Right cardiac atrium (tissue), 5 donors: ENCODE data around the gene DCAF8L1. TPM values are rescaled to one million over a fixed set of nuclear protein-coding genes. Genes with fewer than 3 reads are reported as not detected.
"Not testable (repeated sequence)": the region's sequence is repeated elsewhere in the genome, so short reads cannot be mapped to it uniquely, and the experiment has no call there.

ENCODE experiments used
- ATAC-seq, 2 donors: fragments of 200-7000 bp; cut with Tn5 transposase; one replicate each; pipeline versions ENCODE4 v1.8.0 to v1.9.1; 2020; ENCODE audit warnings: moderate library complexity in 2 of 2, mild to moderate bottlenecking in 1 of 2
- DNase-seq, 3 donors: peaks; one replicate each; pipeline ENCODE4 v3.0.0-alpha.2; 2020
- H3K27ac ChIP-seq: one replicate; pipeline ENCODE4 v1.5.1; 2013; ENCODE audit warnings: mild to moderate bottlenecking, low read length, control low read depth, moderate library complexity
- H3K27me3 ChIP-seq: one replicate; pipeline ENCODE4 v1.6.1; 2013; ENCODE audit not compliant: control insufficient read depth, insufficient read depth
- H3K4me1 ChIP-seq: one replicate; pipeline ENCODE4 v1.6.1; 2013; ENCODE audit warnings: low read length; ENCODE audit not compliant: control insufficient read depth, insufficient read depth
- H3K4me3 ChIP-seq: one replicate; pipeline ENCODE4 v1.5.1; 2013; ENCODE audit warnings: low read length, control low read depth
- H3K9me3 ChIP-seq: one replicate; pipeline ENCODE4 v1.6.1; 2013; ENCODE audit warnings: low read length; ENCODE audit not compliant: control insufficient read depth
- WGBS: extraction: QIAGEN DNeasy Blood & Tissue Kit; methylation state at CpG from one replicate; pipeline ENCODE4 v1.1.7; 2013; 5-methylcytosine and 5-hydroxymethylcytosine counted together
- intact Hi-C, 4 donors: fragments of 100-400 bp; cut with DNase I; formaldehyde crosslinking; loops; one replicate each; pipeline versions ENCODE4 v1.11.0 to v1.14.0; 2022 to 2023
- long read RNA-seq, 4 donors: library from polyadenylated mRNA; unstranded; transcript quantifications; one replicate each; pipeline ENCODE4 v2.0.0, GENCODE V29; 2020 to 2021
- polyA plus RNA-seq: library from polyadenylated mRNA; stranded (reverse); fragments of 200-250 nt; gene quantifications from one replicate; pipeline ENCODE4 v1.2.3, GENCODE V29; 2013
- total RNA-seq, 4 donors: library from RNA; stranded (reverse); fragmentation: NEBNext Ultra II Directional; extraction: Animal tissue kit (Norgen Biotek cat#: 25700); gene quantifications; one replicate each; pipeline ENCODE4 v1.2.1, GENCODE V29; 2021
- donor health status: healthy with polysubstance abuse.
- donor health status: DM: no; HTN: yes; CAD: no.
- donor health status: DM: no; HTN: no; CAD: no.
- donor health status: DM: no; HTN: yes; CAD: no; lungs with severe emphysema.
- donor health status: DM: yes; HTN: yes; CAD: no.

Gene DCAF8L1
- total RNA-seq: not detected
- not detected for polyA plus RNA-seq
- long read RNA-seq, donor 1: 0 reads
- long read RNA-seq, donor 2: 0 reads
- long read RNA-seq, donor 3: 0 reads
- long read RNA-seq, donor 4: 0 reads

DNA sequence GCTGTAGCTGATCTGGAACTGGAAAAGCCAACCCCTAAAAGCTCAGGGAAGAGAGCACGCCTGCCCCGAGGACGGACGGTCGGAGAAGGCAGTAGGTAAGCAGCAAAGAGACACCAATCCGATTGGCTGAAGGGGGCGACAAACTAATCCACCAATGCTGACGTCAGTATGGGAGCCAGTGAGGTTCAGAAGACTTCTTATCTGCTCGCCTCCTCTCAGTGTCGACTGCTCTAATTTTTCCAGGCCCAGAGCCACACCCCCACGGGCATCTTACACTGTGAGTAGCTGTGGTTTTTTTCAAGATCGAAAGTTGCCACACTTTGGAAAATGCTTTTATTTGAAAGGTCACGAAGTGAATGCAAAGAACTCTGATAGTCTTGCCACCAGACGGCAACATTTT, at the start of gene DCAF8L1:
DCAF8L1 (minus strand) TSS at position 101 of the 400 bp plus-strand sequence. CDS start 115 bp downstream, outside the sequence.
- intact Hi-C loops: no loop called here
- Histone ChIP-seq H3K27ac (no peak within 1 kb of the TSS), H3K4me1 (no peaks in the 10 kb centered on the region), H3K9me3 (no peaks in the 10 kb centered on the region), H3K4me3 (no peak within 1 kb of the TSS), H3K27me3 (no peaks in the 10 kb centered on the region)
- 91% methylated on average over 14 of the region's 14 CpGs for WGBS
- ATAC-seq (no peak), DNase-seq (no peak)

DNA sequence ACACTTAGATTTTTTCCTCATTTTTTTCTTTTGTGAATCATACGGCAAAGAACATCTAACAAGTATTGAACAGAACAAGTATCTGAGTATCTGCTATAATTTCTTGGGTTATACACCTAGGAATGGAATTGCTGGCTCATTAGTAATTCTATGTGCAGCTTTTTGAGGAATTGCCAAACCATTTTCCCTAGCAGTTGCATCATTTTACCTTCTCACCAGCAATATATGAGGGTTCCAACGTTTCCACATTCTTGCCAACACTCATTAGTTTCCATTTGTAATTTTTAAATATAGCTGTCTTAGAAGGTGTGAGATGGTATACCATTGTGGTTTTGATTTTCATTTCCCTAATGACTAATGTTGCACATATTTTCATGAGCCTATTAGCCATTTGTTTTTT, 41.1 kb upstream of the DCAF8L1 start:
- no peaks in the 10 kb centered on the region for H3K27me3 ChIP-seq
- intact Hi-C loops: no loop called here
- no peak overlapping the region for H3K27ac ChIP-seq
- no peak overlapping the region for H3K4me3 ChIP-seq
- H3K9me3 ChIP-seq: no peaks in the 10 kb centered on the region
- DNase-seq: no peak
- ATAC-seq: no peak
- 65% methylated on average over 2 of the region's 2 CpGs for WGBS
- no peaks in the 10 kb centered on the region for H3K4me1 ChIP-seq

DNA sequence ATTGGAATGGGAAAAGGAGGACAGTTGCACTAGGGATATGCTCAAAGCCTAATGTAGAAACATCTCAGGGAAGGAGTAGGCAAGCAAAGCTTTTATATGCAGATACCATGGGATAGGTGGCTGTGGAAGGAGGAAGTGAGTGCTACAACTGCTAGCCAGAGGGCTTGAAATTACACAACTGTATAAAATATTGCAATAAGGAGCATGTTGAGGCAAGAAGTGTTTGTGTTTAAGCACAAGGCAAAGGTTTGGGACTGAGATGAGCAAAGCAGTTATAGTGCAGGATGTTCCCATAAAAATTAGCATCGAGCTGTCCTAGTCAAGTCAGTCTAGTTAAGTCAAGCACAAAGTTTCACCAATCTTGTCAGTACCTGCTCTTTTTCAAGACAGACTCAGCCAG, 35.6 kb upstream of the DCAF8L1 start:
- no peak for DNase-seq
- Histone ChIP-seq H3K27ac (no peak overlapping the region), H3K4me1 (no peaks in the 10 kb centered on the region), H3K9me3 (no peaks in the 10 kb centered on the region), H3K27me3 (no peaks in the 10 kb centered on the region), H3K4me3 (no peak overlapping the region)
- ATAC-seq: no peak
- WGBS: 76% methylated on average over 1 of the region's 1 CpG
- intact Hi-C loops: no loop called here

DNA sequence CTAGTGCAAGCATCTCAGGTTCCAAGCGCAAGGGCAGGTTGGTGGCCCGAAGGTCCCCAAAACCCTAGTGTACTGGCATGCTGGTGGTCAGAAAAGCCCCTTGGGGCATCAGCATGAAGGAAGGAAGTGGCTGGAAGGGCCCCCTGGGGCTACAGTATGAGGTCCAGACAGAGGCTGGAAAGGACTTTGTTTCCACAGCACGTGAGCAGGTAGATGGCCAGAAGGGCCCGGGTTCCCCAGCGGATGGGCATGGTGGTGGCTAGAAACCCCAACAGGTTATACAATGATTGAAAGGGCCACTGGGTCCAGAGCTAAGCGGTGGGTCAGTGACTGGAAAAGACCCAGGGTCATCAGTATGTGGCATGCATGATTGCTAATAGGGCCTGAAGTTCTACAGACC, 34.7 kb upstream of the DCAF8L1 start:
- ATAC-seq: no peak
- Histone ChIP-seq H3K9me3 (no peaks in the 10 kb centered on the region), H3K4me3 (no peak overlapping the region), H3K27ac (no peak overlapping the region), H3K4me1 (no peaks in the 10 kb centered on the region), H3K27me3 (no peaks in the 10 kb centered on the region)
- 93% methylated on average over 6 of the region's 6 CpGs for WGBS
- DNase-seq: no peak
- intact Hi-C loops: no loop called here

DNA sequence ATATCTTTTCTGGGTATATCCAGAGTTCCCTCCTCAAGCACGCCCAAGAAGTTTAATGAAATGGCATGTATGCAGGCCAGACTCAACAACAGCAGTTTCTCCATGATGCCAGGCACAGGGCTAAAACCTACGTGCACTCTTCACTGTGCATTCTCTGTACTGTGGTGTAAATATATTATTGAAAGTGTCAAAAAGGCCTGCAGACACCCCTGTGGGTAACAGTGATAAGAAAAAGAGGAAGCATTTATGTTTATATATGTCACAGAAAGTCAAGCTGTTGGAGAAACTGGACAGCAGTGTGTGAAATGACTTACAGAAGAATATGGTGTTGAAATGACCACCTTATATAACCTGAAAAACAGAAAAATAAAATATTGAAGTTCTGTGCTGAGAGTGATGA, 29.6 kb upstream of the DCAF8L1 start:
- WGBS: 57% methylated on average over 2 of the region's 2 CpGs
- DNase-seq: no peak
- Histone ChIP-seq H3K27me3 (no peaks in the 10 kb centered on the region), H3K9me3 (no peaks in the 10 kb centered on the region), H3K4me3 (no peak overlapping the region), H3K27ac (no peak overlapping the region), H3K4me1 (no peaks in the 10 kb centered on the region)
- ATAC-seq: no peak
- intact Hi-C loops: no loop called here

DNA sequence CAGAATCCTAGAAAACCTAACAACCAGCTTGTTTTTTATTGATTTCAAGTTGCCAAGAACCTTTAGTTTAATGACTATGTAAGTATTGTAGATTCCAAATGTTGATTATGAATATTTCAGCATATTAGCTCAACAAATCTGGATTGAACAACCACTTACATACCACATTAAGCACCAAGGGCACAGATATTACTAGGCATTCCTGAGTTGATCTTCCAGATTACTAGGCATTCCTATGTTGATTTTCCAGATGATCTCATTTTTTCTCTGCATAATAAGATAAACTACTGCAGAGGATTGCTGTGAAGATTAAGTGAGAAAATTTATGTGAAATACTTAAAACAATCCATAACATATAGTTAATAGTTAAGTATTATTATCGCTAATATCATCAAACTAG, 17.4 kb upstream of the DCAF8L1 start:
- WGBS: 98% methylated on average over 1 of the region's 1 CpG
- no peak overlapping the region for H3K27ac ChIP-seq
- no peaks in the 10 kb centered on the region for H3K27me3 ChIP-seq
- DNase-seq: no peak
- no peak for ATAC-seq
- intact Hi-C loops: no loop called here
- no peaks in the 10 kb centered on the region for H3K9me3 ChIP-seq
- H3K4me3 ChIP-seq: no peak overlapping the region
- H3K4me1 ChIP-seq: no peaks in the 10 kb centered on the region

DNA sequence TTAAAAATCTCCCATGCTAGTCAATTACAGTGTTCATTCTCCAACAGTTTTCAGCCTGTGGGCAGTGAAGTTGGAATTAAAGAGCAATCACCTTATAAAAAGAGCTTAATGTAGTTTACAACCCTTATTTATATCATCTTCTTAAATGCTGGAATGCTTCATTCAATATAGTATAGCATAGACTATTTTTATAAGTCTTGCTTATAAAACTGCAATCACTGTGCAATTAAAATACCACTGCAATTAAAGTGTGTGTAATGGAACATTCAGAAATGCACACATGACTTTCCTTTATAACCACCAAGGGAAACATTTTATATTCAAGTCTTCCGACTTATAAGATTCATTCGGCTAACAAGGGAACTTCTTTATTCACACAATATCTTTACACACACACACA, 16.4 kb upstream of the DCAF8L1 start:
- WGBS: 86% methylated on average over 2 of the region's 2 CpGs
- intact Hi-C loops: no loop called here
- ATAC-seq: no peak

DNA sequence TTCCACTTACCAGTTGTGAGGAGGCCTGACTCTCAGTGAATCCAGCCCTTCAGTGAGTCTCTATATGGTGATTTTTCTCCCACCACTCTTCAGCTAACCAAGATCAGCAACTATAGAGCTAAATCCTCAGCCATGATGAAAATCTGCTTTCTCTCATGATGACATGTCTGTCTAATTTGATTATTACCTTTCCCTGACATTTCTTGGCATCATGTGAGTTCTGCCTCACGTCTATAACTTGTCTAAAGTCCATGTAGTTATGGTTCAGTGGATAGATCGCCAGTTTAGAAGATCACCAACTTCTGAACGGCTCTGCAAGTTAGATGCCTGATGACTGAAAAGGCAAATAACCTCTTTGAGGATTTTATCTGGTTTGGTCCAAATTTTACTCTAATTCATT, 14.9 kb upstream of the DCAF8L1 start:
- no peaks in the 10 kb centered on the region for H3K27me3 ChIP-seq
- ATAC-seq: no peak
- H3K27ac ChIP-seq: no peak overlapping the region
- no peak for DNase-seq
- no peaks in the 10 kb centered on the region for H3K9me3 ChIP-seq
- intact Hi-C loops: no loop called here
- no peak overlapping the region for H3K4me3 ChIP-seq
- 87% methylated on average over 3 of the region's 3 CpGs for WGBS
- H3K4me1 ChIP-seq: no peaks in the 10 kb centered on the region

More for the DNA sequence above, 16.4 kb upstream of the DCAF8L1 start:
- Histone ChIP-seq H3K9me3 (no peaks in the 10 kb centered on the region), H3K4me3 (no peak overlapping the region), H3K27ac (no peak overlapping the region), H3K27me3 (no peaks in the 10 kb centered on the region), H3K4me1 (no peaks in the 10 kb centered on the region)
- DNase-seq: no peak

DNA sequence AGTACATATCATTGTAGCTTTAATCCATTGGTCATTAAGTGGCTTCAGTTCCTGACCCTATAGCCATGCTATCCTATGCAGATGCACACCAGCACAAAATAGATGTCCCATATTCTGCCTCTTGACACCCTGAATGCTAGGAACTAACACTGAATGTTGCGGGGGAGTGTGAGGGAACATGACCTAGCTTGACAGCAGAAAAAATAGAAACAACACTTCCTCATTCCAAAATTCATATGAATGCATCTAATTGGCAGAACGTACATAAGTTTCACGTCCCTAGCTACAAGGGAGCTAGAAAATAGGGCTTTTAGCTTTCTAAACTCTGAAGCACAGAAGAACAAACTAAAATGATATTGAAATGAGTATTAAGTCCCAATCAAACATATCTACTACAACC, 14.4 kb upstream of the DCAF8L1 start:
- H3K4me3 ChIP-seq: no peak overlapping the region
- WGBS: 71% methylated on average over 3 of the region's 3 CpGs
- H3K27ac ChIP-seq: no peak overlapping the region
- no peaks in the 10 kb centered on the region for H3K9me3 ChIP-seq
- intact Hi-C loops: no loop called here
- H3K27me3 ChIP-seq: no peaks in the 10 kb centered on the region
- no peaks in the 10 kb centered on the region for H3K4me1 ChIP-seq
- no peak for DNase-seq
- no peak for ATAC-seq

DNA sequence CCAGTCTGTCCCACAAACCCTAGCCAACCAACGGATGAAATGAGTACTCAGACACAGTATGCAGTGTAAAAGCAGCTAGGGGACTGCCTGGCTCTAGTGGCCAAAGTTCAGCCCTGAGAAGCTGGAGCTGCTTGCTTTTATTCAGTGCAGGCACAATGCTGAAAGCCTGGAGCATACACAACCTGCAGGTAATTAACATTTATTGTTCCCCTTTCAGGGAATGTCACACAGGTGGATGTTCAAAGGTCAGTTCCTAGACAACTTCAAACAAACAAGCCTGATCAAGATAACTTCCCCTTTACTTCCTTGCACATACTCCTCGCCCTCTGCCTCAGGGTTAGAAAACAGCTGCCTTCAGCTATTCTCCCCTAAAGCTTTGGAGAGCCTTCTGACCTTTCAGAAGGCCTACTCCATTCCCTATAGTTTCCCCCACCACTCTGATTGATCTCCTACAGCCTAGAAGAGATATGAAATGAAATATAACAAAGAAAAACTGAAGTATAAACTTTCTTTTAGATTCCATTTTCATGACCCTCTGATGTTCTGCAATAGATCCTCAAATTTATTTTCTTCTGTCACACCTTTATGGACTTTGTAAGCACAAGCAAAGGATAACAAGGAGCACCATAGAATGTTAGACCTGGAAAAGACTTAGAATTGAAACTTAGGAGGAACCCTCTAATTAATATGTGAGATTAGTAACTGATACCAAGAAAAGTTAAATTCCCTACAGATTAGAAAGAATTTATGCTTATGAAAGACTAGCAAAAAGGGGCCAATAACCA, 6.8 kb upstream of the DCAF8L1 start:
- H3K27me3 ChIP-seq: no peaks in the 10 kb centered on the region
- no peak overlapping the region for H3K27ac ChIP-seq
- intact Hi-C loops: no loop called here
- ATAC-seq (no peak), DNase-seq (no peak)
- H3K4me3 ChIP-seq: no peak overlapping the region
- no peaks in the 10 kb centered on the region for H3K4me1 ChIP-seq
- 50% methylated on average over 2 of the region's 2 CpGs for WGBS
- no peaks in the 10 kb centered on the region for H3K9me3 ChIP-seq

DNA sequence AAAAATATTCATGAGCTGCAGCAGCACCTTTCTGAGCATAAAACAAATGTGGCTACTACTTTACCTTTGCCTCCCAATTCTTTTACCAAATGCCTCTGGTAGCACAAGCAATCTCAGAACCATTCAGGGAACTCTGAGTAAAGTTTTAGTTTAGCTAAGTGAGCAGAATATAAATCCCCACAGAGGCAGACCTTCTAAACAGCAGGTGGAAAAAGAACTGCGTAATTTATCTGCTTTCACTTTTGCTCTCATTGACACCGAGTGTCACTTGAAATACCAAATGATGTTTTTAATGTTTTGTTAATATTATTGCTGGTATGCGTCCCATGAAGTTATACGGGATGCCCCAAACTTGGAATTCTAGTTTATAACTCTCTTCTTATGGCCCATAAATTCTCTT, 4.3 kb downstream of the DCAF8L1 start:
- H3K4me3 ChIP-seq, H3K9me3 ChIP-seq, intact Hi-C loops, H3K27ac ChIP-seq, DNase-seq, H3K4me1 ChIP-seq, ATAC-seq, H3K27me3 ChIP-seq: not testable (repeated sequence)
- WGBS: 91% methylated on average over 4 of the region's 4 CpGs

DNA sequence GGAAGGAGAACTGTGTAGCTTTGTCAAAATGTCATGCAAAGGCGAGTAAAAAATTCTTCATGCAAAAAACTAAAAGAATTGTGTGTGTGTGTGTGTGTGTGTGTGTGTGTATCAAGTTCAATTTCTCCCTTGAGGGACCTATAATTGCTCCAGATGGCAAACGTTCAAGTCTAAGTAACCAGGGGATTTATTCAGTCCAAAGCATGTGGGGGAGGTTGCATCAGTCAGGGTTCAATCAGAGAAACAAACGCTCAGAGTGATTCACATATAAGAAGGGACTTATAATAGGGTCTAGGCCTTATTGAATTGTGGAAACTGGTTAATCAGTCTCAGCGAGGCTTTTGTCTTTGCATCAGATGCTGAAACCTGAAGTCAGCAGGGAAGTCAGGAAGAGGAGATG, 5.0 kb downstream of the DCAF8L1 start:
- ATAC-seq (no peak), DNase-seq (no peak)
- H3K4me3 ChIP-seq: no peak overlapping the region
- no peaks in the 10 kb centered on the region for H3K9me3 ChIP-seq
- H3K27me3 ChIP-seq: no peaks in the 10 kb centered on the region
- WGBS: 37% methylated on average over 4 of the region's 4 CpGs
- H3K27ac ChIP-seq: no peak overlapping the region
- H3K4me1 ChIP-seq: no peaks in the 10 kb centered on the region
- intact Hi-C loops: no loop called here
